ENCODE measurements around the gene ACSL3.

The ACSL3 gene

DNA sequence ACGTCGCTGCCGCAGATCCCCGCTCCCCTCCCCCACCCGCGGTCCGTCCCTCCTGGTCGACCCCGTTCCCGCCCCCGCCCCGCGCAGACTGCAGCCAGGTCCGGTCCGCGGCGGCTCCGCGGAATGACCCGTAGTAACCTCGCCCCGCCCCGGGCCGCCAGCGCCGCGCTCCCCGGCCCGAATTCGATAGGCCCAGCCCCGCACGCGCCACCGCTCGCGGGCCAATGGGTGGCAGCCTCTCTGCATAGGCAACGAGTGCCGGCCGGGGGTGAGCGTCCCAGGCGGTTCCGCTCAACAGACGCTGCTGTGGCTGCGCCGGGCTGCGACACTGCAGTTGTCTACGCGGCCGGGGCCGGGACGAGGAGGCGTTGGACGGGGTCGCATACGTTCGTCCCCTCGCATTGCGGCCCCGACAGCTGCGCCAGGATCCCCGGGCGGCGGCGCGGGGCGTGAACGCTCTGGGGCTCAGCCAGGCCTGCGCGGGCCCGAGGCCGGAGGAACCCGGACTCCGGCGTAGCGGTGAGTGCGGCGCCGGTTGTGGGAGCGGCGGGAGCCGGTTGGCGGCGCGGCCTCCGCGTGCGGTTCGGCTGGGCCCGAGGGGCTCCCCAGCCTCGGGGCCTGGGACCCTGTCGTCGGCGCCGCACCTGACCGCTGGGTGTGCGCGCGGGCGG, at the start of gene ACSL3:
Gene ACSL3, plus strand, starts transcription at position 297 of the 671 bp plus-strand sequence. CDS start 47,737 bp downstream, outside the sequence.
- peak; percentile 97 for DNase-seq (ENCODE audit: low spot score)
- TF ChIP-seq, protein P1, sequence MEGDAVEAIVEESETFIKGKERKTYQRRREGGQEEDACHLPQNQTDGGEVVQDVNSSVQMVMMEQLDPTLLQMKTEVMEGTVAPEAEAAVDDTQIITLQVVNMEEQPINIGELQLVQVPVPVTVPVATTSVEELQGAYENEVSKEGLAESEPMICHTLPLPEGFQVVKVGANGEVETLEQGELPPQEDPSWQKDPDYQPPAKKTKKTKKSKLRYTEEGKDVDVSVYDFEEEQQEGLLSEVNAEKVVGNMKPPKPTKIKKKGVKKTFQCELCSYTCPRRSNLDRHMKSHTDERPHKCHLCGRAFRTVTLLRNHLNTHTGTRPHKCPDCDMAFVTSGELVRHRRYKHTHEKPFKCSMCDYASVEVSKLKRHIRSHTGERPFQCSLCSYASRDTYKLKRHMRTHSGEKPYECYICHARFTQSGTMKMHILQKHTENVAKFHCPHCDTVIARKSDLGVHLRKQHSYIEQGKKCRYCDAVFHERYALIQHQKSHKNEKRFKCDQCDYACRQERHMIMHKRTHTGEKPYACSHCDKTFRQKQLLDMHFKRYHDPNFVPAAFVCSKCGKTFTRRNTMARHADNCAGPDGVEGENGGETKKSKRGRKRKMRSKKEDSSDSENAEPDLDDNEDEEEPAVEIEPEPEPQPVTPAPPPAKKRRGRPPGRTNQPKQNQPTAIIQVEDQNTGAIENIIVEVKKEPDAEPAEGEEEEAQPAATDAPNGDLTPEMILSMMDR (IDR thresholded peaks at IDR 0.05; ENCODE audit: extremely low read depth, insufficient read depth, missing control alignments): no peak
- in situ Hi-C loops (cut with MboI; ENCODE audit: low pct_unique_long_range_greater_than_20kb, low sequenced_read_pairs, unreplicated experiment): no loop called here

DNA sequence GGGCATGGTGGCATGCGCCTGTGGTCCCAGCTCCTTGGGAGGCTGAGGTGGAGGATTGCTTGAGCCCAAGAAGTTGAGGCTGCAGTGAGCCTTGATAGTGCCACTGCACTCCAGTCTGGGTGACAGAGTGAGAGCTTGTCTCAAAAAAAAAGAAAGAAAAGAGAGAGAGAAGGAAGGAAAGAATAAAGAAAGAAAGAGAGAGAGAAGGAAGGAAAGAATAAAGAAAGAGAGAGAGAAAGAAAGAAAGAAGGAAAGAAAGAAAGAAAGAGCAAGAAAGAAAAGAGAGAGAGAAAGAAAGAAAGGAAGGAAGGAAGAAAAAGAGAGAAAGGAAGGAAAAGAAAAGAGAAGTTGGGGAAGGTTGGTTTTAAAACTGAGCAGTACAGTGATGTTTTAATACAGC, 49.0 kb upstream of the ACSL3 start:
- no peak for DNase-seq (ENCODE audit: low spot score)
- in situ Hi-C loops (cut with MboI; ENCODE audit: low pct_unique_long_range_greater_than_20kb, low sequenced_read_pairs, unreplicated experiment): no loop called here
- TF ChIP-seq, protein P1 (IDR thresholded peaks at IDR 0.05; ENCODE audit: extremely low read depth, insufficient read depth, missing control alignments): no peak

DNA sequence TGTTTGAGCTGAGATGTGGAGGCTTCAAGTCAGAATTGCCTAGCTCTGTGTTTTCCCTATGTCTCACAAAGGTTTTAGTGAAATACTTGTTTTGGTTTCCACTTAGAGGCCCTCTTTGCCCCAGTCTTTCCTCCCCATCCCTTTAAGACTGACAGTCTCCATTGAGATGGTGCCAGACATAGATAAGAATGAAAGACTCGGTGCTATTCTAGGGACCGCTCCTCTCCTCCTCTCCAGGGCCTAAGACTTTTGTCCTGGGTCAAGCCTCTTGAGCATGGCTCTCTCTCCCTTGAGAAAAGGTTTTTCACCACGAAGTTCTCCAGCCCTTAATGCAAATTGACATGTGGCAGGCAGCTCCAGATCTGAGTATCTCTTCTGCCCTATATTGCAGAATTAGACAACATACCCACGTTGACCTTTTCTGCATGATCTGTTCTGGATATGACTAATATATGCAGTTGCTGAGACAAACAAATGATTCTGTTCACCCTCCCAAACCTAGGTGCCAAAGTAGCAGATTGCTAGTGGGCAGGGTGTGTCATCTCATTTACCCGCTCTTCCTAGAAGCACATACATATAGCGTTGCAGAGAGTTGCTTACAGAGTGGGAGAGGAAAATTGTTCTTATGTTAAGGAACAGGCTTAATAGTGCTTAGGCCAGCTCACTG, 47.5 kb upstream of the ACSL3 start:
- peak; percentile 82 for DNase-seq (ENCODE audit: low spot score)
- TF ChIP-seq, protein P1 (IDR thresholded peaks at IDR 0.05; ENCODE audit: extremely low read depth, insufficient read depth, missing control alignments): no peak
- in situ Hi-C loops (cut with MboI; ENCODE audit: low pct_unique_long_range_greater_than_20kb, low sequenced_read_pairs, unreplicated experiment): no loop called here

DNA sequence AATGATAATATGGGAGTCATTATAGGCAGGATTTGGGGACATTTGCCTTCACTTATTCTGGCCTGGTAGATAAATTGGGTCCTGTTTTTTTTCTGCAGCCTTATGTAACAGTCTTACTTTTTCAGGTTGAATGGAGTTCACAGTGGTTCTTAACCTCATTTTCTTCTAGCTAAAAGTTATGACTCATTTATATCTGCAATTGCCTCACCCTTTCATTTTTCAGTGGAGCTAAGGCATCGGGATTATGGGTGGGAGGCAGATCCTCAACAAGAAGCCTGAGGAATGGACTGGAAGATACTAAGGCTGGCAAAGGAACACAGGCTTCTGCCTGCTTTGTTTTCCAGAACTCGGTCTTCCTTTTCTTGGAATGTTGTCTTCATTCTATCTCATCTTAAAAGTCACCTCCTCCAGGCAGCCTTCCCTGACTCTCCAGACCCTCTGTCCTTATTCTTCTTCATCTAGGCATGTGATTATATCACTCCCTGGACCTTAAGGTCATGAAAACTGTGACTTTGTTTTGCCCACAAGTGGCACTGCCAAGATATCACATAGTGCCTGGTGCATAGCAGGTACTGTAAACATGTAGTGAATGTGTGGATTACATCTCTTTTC, 41.0 kb upstream of the ACSL3 start:
- DNase-seq (ENCODE audit: low spot score): peak; percentile 31
- in situ Hi-C loops (cut with MboI; ENCODE audit: low pct_unique_long_range_greater_than_20kb, low sequenced_read_pairs, unreplicated experiment): no loop called here

DNA sequence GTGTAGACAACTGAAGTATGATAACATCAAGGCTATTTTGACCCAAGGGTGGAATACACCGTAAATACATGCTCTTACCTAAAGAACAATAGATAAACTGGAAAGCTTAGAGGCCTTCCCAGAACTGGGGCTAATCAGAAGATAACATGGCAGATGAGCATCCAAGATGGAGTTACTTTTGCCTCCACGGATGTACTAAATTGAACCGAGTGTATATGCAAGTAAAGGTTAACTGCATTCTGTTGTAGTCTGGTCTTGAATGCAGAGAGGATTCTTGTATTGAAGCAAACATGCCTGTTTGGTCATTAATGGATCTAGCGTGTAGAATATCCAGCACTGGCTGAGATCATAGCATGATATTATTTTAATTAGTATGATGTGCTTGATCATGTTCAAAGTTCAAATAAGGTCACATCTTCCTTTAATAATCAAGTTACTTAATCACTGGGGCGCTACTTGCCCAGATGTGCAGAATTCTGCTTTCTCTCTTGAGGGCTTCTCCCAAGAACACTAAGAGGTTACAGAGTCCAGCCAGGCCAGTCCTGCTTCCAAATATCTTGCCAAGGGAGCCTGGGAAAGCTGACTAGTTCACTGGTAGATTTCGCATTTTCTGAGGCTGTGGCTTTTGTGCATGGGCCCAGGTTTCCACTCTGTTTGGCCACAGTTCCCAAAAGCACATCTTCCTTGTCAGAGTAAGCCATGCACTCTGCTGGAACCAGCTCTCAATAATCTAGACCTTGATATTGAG, 37.5 kb upstream of the ACSL3 start:
- TF ChIP-seq, protein P1 (IDR thresholded peaks at IDR 0.05; ENCODE audit: extremely low read depth, insufficient read depth, missing control alignments): no peak
- in situ Hi-C loops (cut with MboI; ENCODE audit: low pct_unique_long_range_greater_than_20kb, low sequenced_read_pairs, unreplicated experiment): no loop called here
- DNase-seq (ENCODE audit: low spot score): no peak

More for the DNA sequence above, 41.0 kb upstream of the ACSL3 start:
- TF ChIP-seq, protein P1 (IDR thresholded peaks at IDR 0.05; ENCODE audit: extremely low read depth, insufficient read depth, missing control alignments): no peak

DNA sequence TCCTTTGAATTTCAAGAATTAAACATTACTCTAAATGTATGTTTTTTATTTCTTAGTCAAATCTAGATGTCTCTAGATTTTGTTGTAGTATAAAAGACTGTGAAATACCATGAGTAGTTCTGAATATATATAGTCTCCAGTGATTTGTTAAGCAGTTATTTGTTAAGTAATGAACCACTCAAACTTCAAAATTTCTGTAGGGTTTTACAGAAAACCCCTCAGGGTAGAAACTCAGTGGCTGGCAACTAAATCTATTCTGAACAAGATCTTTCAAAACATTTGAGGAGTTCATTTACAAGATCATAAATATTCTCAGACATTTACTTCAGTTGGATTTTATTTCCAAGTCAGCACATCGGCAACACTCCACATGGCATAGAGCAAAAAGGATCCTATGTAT, 35.8 kb upstream of the ACSL3 start:
- in situ Hi-C loops (cut with MboI; ENCODE audit: low pct_unique_long_range_greater_than_20kb, low sequenced_read_pairs, unreplicated experiment): no loop called here
- no peak for DNase-seq (ENCODE audit: low spot score)
- TF ChIP-seq, protein P1 (IDR thresholded peaks at IDR 0.05; ENCODE audit: extremely low read depth, insufficient read depth, missing control alignments): no peak

Measured in GM13977 (cell line).